ENCODE measurements around the gene SMIM35.
A peak's percentile ranks its signal among the peaks of the same experiment; 100 is the strongest.

The SMIM35 gene

DNA sequence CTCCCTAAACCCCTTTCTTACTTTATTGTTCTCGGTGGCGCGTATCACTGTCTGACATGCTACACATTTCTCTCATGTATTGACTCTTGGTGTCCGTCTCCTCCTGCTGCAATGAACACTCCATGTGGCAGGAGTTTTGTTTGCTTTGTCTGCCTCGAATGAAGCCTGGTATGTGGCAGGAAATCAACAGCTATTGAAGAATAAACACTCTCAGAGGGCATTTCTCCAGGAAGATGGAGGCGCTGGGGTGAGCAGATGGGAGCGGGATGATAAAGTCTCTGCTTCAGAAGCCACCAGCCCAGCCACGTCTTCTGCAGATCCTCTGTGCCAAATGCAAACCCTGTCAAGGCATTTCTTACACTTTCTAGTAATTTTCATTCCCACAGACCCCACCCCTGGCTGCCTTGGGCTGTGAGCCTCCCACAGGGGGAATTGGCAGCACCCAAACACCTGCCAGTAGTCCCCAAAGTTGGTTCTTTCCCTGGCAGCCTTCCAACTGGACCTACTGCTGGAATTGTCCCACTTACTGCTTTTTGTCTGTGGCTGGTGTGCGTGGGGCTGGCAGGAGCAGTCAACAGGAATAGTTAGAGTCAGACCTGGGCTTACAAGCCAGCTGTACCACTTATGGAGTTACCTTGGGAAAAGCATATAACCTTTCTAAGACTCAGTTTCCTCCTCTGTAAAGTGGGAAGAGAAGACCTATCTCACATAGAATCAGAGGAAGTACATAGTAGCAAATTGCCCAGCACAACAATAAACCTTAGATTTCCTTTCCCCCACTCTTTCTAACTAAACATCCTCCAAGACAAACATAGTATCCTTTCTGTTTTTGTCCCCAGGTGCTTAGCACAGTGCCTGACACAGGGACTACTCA, 113.9 kb downstream of the SMIM35 start:
- H3K4me3 ChIP-seq (ENCODE audit: low read length), result no peak overlapping the region
- peaks cover 15% of the 10 kb centered on the region for H3K36me3 ChIP-seq (replicated peaks; ENCODE audit: low read depth, low read length)
- H3K27me3 ChIP-seq (ENCODE audit: low read depth, low read length), result no peaks in the 10 kb centered on the region
- peaks cover 18% of the 10 kb centered on the region for H3K4me1 ChIP-seq (ENCODE audit: low read length)
- H3K27ac ChIP-seq (ENCODE audit: low read length), result no peak overlapping the region
- no peak for TF ChIP-seq EZH2phosphoT487 (IDR thresholded peaks at IDR 0.05; ENCODE audit: low read depth)
- TF ChIP-seq, protein P1, sequence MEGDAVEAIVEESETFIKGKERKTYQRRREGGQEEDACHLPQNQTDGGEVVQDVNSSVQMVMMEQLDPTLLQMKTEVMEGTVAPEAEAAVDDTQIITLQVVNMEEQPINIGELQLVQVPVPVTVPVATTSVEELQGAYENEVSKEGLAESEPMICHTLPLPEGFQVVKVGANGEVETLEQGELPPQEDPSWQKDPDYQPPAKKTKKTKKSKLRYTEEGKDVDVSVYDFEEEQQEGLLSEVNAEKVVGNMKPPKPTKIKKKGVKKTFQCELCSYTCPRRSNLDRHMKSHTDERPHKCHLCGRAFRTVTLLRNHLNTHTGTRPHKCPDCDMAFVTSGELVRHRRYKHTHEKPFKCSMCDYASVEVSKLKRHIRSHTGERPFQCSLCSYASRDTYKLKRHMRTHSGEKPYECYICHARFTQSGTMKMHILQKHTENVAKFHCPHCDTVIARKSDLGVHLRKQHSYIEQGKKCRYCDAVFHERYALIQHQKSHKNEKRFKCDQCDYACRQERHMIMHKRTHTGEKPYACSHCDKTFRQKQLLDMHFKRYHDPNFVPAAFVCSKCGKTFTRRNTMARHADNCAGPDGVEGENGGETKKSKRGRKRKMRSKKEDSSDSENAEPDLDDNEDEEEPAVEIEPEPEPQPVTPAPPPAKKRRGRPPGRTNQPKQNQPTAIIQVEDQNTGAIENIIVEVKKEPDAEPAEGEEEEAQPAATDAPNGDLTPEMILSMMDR (IDR thresholded peaks at IDR 0.05; ENCODE audit: low read depth, low read length), result no peak
- no peak overlapping the region for H2AFZ ChIP-seq (ENCODE audit: low read depth, low read length)
- no peaks in the 10 kb centered on the region for H3K9me3 ChIP-seq (ENCODE audit: insufficient read depth, low read length)
- no peak overlapping the region for H3K9ac ChIP-seq (ENCODE audit: low read length)
- no peaks in the 10 kb centered on the region for H4K20me1 ChIP-seq (ENCODE audit: insufficient read depth, low read length)
- H3K4me2 ChIP-seq (ENCODE audit: low read length), result no peak overlapping the region
- H3K79me2 ChIP-seq (ENCODE audit: low read length), result no peaks in the 10 kb centered on the region

GRCh38 chr11:117972044-117972443, 114.7 kb downstream of the SMIM35 start:
- Histone ChIP-seq H3K4me1 (ENCODE audit: low read length) (peaks cover 18% of the 10 kb centered on the region), H3K4me2 (ENCODE audit: low read length) (no peak overlapping the region)
- TF ChIP-seq EZH2phosphoT487 (IDR thresholded peaks at IDR 0.05; ENCODE audit: low read depth), result no peak
- TF ChIP-seq, protein P1 (IDR thresholded peaks at IDR 0.05; ENCODE audit: low read depth, low read length), result no peak

GRCh38 chr11:117970400-117971024, 116.3 kb downstream of the SMIM35 start:
- H3K4me1 ChIP-seq (ENCODE audit: low read length), result peaks cover 23% of the 10 kb centered on the region
- no peak overlapping the region for H2AFZ ChIP-seq (ENCODE audit: low read depth, low read length)
- no peaks in the 10 kb centered on the region for H4K20me1 ChIP-seq (ENCODE audit: insufficient read depth, low read length)
- H3K9ac ChIP-seq (ENCODE audit: low read length), result no peak overlapping the region
- peaks cover 2% of the 10 kb centered on the region for H3K36me3 ChIP-seq (replicated peaks; ENCODE audit: low read depth, low read length)
- peak overlapping the region; percentile 1; the same call in 1 of the 2 replicates for H3K4me3 ChIP-seq (ENCODE audit: low read length)
- H3K27ac ChIP-seq (ENCODE audit: low read length), result peak overlapping the region; percentile 19; the same call in 1 of the 2 replicates
- no peaks in the 10 kb centered on the region for H3K9me3 ChIP-seq (ENCODE audit: insufficient read depth, low read length)
- H3K27me3 ChIP-seq (ENCODE audit: low read depth, low read length), result no peaks in the 10 kb centered on the region
- H3K4me2 ChIP-seq (ENCODE audit: low read length), result peak overlapping the region; percentile 43
- no peaks in the 10 kb centered on the region for H3K79me2 ChIP-seq (ENCODE audit: low read length)
- TF ChIP-seq, protein P1 (IDR thresholded peaks at IDR 0.05; ENCODE audit: low read depth, low read length), result no peak
- no peak for TF ChIP-seq EZH2phosphoT487 (IDR thresholded peaks at IDR 0.05; ENCODE audit: low read depth)

More at GRCh38 chr11:117972044-117972443, 114.7 kb downstream of the SMIM35 start:
- no peaks in the 10 kb centered on the region for H3K9me3 ChIP-seq (ENCODE audit: insufficient read depth, low read length)
- H3K4me3 ChIP-seq (ENCODE audit: low read length), result no peak overlapping the region
- H3K27ac ChIP-seq (ENCODE audit: low read length), result no peak overlapping the region
- no peaks in the 10 kb centered on the region for H3K27me3 ChIP-seq (ENCODE audit: low read depth, low read length)
- H4K20me1 ChIP-seq (ENCODE audit: insufficient read depth, low read length), result no peaks in the 10 kb centered on the region
- peaks cover 15% of the 10 kb centered on the region for H3K36me3 ChIP-seq (replicated peaks; ENCODE audit: low read depth, low read length)
- no peak overlapping the region for H3K9ac ChIP-seq (ENCODE audit: low read length)
- no peak overlapping the region for H2AFZ ChIP-seq (ENCODE audit: low read depth, low read length)
- no peaks in the 10 kb centered on the region for H3K79me2 ChIP-seq (ENCODE audit: low read length)
